Measurements from ENCODE around the gene GRN. TPM values are rescaled to one million over a fixed set of nuclear protein-coding genes. Genes with fewer than 3 reads are reported as not detected.

Gene GRN
- total RNA-seq, 4 donors from 2014 or later: 294 to 451 (median 340) TPM

DNA sequence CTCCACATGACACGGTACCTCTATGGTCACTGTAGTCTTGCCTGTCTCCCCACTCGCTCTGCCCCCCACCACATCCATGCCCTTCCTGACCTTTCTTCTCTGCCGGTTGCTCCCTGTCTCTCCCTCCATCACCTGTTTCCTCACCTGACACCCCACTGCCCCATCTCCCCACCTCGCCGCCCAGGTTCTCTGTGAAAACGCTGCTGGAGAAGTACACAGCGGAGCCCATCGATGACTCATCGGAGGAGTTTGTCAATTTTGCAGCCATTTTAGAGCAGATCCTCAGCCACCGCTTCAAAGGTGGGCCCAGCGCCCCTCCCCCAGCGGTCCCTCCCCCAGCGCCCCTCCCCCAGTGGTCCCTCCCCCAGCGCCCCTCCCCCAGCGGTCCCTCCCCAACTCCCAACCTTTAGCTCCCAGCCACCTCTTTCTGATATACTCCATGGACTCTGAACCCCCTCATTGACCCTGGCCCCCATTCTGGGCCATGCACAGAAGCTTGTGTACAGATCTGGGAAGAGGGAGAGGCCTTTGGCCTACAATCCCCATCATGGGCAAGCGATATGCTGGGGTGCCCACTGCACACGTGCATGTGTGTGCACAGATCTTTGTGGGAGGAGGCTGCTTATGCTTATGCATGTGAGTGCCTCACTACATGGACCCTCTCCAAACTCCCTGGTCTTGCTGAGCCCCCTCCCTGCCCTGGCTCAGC is 32.6 kb upstream of the GRN start:
- TF ChIP-seq EP300 (IDR thresholded peaks at IDR 0.05) (no peak), POLR2AphosphoS5 (IDR thresholded peaks at IDR 0.05) (no peak), POLR2A (IDR thresholded peaks at IDR 0.05) (no peak)
- TF ChIP-seq, protein P1, sequence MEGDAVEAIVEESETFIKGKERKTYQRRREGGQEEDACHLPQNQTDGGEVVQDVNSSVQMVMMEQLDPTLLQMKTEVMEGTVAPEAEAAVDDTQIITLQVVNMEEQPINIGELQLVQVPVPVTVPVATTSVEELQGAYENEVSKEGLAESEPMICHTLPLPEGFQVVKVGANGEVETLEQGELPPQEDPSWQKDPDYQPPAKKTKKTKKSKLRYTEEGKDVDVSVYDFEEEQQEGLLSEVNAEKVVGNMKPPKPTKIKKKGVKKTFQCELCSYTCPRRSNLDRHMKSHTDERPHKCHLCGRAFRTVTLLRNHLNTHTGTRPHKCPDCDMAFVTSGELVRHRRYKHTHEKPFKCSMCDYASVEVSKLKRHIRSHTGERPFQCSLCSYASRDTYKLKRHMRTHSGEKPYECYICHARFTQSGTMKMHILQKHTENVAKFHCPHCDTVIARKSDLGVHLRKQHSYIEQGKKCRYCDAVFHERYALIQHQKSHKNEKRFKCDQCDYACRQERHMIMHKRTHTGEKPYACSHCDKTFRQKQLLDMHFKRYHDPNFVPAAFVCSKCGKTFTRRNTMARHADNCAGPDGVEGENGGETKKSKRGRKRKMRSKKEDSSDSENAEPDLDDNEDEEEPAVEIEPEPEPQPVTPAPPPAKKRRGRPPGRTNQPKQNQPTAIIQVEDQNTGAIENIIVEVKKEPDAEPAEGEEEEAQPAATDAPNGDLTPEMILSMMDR (IDR thresholded peaks at IDR 0.05): no peak
- 69% methylated on average over 17 of the region's 17 CpGs for WGBS
- Histone ChIP-seq H3K9me3 (no peaks in the 10 kb centered on the region), H3K27me3 (peaks cover 52% of the 10 kb centered on the region), H3K36me3 (no peaks in the 10 kb centered on the region), H3K4me1 (peaks cover 47% of the 10 kb centered on the region), H3K27ac (no peak overlapping the region), H3K4me3 (no peak overlapping the region)
- no peak for DNase-seq (ENCODE audit: low spot score in 2 of 2)

DNA sequence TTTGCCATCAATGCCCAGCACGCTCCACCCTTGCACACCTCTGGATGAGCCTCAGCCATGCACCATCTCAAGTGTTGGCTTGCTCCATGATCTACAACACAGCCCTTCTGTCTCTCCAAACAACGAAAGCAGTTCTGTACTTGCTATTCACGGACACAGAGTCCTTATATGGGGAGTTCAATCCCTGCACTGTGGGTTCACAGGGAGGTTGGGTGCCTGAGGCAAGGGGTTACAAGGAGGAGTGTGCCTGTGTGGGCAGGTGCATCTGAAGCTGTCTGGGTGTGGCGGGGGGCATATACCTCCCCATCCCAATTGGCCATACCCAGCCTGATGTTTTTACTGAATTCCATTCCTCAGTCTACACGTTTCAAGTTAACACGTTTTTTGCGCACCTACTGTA is 31.1 kb upstream of the GRN start:
- TF ChIP-seq EP300 (IDR thresholded peaks at IDR 0.05) (no peak), POLR2AphosphoS5 (IDR thresholded peaks at IDR 0.05) (no peak)
- peaks cover 32% of the 10 kb centered on the region for H3K4me1 ChIP-seq
- H3K9me3 ChIP-seq: no peaks in the 10 kb centered on the region
- H3K36me3 ChIP-seq: peaks cover 4% of the 10 kb centered on the region
- 52% methylated on average over 7 of the region's 7 CpGs for WGBS
- H3K4me3 ChIP-seq: no peak overlapping the region
- no peak for DNase-seq (ENCODE audit: low spot score in 2 of 2)
- H3K27me3 ChIP-seq: peaks cover 52% of the 10 kb centered on the region
- no peak overlapping the region for H3K27ac ChIP-seq

DNA sequence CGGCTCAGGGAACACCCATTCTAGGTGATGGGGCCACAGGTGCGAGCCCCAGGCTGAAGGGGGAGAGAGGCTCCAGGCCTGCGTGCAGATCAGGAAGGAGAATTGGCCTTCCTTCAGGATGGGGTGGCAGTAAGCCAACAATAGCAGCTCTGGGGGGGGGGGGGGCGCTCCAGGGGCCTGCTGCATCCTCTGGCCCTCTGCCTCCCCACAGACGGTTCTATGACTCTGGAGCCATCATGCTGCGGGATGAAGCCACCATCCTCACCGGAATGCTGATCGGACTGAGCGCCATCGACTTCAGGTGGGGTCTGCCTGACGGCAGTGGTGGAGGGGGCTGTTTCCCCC is 30.6 kb upstream of the GRN start:
- Histone ChIP-seq H3K36me3 (peaks cover 8% of the 10 kb centered on the region), H3K4me3 (peak overlapping the region; percentile 38), H3K9me3 (no peaks in the 10 kb centered on the region), H3K4me1 (peaks cover 28% of the 10 kb centered on the region), H3K27me3 (peaks cover 52% of the 10 kb centered on the region), H3K27ac (no peak overlapping the region)
- 26% methylated on average over 8 of the region's 11 CpGs for whole genome bisulfite sequencing
- TF ChIP-seq, protein P1 (IDR thresholded peaks at IDR 0.05): no peak
- TF ChIP-seq EP300 (IDR thresholded peaks at IDR 0.05): no peak
- TF ChIP-seq POLR2AphosphoS5 (IDR thresholded peaks at IDR 0.05): no peak
- no peak for TF ChIP-seq POLR2A (IDR thresholded peaks at IDR 0.05)
- no peak for DNase-seq (ENCODE audit: low spot score in 2 of 2)

DNA sequence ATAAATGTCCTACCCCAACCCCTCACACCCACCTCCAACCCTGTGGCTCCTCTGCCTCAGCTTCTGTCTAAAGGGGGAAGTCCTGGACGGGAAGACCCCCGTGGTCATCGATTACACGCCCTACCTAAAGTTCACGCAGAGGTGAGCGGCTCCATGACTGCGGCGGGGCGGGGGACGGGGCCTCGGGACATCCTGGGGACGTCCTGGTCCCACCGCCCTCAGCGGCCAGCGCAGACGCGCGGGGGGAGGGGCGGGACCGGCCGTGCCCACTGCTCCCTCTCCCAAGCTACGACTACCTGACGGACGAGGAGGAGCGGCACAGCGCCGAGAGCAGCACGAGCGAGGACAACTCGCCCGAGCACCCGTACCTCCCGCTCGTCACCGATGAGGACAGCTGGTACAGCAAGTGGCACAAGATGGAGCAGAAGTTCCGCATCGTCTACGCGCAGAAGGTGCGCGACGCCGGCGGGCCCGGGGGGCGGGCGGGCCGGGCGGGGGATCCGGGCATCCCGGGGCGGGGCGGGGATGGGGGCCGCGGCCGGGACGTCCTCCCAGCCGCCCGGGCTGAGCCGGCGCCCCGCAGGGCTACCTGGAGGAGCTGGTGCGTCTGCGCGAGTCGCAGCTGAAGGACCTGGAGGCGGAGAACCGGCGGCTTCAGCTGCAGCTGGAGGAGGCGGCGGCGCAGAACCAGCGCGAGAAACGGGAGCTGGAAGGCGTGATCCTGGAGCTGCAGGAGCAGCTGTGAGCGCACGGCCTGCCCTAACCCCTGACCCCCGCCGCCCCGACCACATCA is 30.0 kb upstream of the GRN start:
- DNase-seq (ENCODE audit: low spot score in 2 of 2): no peak
- peak overlapping the region; percentile 38 for H3K4me3 ChIP-seq
- peaks cover 52% of the 10 kb centered on the region for H3K27me3 ChIP-seq
- peaks cover 14% of the 10 kb centered on the region for H3K36me3 ChIP-seq
- WGBS: 6% methylated on average over 3 of the region's 81 CpGs
- H3K4me1 ChIP-seq: peaks cover 24% of the 10 kb centered on the region
- no peak overlapping the region for H3K27ac ChIP-seq
- TF ChIP-seq EP300 (IDR thresholded peaks at IDR 0.05): no peak
- TF ChIP-seq, protein P1 (IDR thresholded peaks at IDR 0.05): no peak
- TF ChIP-seq POLR2AphosphoS5 (IDR thresholded peaks at IDR 0.05): no peak
- TF ChIP-seq POLR2A (IDR thresholded peaks at IDR 0.05): no peak
- H3K9me3 ChIP-seq: no peaks in the 10 kb centered on the region

DNA sequence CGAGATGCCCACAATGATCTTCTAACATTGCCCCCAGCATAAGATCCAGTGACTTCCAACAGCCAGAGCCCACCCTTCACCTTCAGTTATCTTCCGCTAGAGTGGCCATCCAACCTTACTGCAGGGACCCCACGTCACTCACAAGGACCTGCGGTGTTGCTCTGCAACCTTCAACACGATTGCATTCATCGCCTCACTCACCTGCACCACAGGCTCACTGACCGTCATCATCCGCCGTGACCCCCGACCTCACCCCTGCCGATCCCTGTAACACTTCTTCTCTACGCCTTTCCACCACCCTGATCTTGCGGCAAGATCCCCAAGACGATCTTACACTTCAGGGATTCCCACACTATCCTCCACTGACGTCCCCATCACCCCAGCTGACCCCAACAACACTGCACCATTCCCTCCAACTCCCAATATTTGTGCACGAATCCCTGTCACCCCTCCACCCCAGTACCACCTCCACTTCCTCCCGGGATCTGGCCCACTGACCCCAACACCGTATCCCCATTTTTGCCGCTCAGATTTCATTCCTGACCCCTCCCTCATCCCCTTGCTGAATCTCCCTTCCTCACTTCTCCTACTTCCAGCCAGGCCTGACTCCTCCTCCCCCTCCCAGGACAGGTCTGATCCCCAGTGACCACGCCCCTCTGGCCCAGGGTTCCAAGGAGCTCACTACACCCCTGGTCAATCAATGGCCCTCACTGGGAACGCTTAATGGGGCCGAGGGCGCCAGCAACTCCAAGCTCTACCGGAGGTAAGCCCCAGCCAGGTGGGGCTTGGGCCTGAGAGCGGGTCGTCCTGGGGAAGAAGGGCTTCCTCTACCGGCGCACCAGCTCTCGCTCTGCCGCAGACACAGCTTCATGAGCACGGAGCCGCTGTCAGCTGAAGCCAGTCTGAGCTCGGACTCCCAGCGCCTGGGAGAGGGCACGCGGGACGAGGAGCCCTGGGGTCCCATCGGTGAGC is 29.1 kb upstream of the GRN start:
- no peak for TF ChIP-seq EP300 (IDR thresholded peaks at IDR 0.05)
- no peak for TF ChIP-seq POLR2A (IDR thresholded peaks at IDR 0.05)
- WGBS: 7% methylated on average over 31 of the region's 38 CpGs
- peaks cover 24% of the 10 kb centered on the region for H3K4me1 ChIP-seq
- H3K36me3 ChIP-seq: peaks cover 24% of the 10 kb centered on the region
- H3K27ac ChIP-seq: no peak overlapping the region
- H3K4me3 ChIP-seq: peak overlapping the region; percentile 38
- peaks cover 52% of the 10 kb centered on the region for H3K27me3 ChIP-seq
- DNase-seq (ENCODE audit: low spot score in 2 of 2): no peak
- H3K9me3 ChIP-seq: no peaks in the 10 kb centered on the region

Data from suprapubic skin (tissue), 4 donors.